ENCODE measurements around the gene ZNRF3.

Gene ZNRF3

GRCh38 chr22:28962042-28962554 is 78.7 kb downstream of the ZNRF3 start:
- TF ChIP-seq CTCF (conservative IDR thresholded peaks at IDR 0.05; ENCODE audit: low read depth) = no peak
- ChIA-PET POLR2A (ENCODE audit: low non-redundant PET) (no interaction called here), CTCF (no interaction called here)
- no peak for DNase-seq (ENCODE audit: low spot score)
- H3K27ac ChIP-seq = no peak overlapping the region

DNA sequence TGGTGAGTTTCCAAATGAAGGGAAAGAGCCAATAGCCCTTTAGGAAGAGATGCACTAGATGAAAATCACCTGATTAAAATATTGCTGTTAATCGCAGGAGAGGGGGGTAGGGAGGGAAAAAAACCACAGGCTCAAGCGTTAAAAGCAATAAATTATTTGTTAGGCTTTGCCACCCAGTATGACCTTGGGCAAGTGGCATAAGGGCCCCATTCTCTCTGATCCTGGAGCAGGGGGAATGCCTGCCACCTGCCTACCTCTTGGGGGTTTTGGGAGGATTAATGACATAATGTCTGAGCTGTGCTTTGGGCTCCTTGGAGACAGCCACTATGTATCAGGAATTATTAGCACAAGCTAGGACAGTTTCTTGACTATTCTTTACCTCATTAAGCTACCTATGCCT is 80.0 kb downstream of the ZNRF3 start:
- DNase-seq (ENCODE audit: low spot score) = no peak
- H3K27ac ChIP-seq = no peak overlapping the region
- CTCF ChIA-PET = no interaction called here
- POLR2A ChIA-PET (ENCODE audit: low non-redundant PET) = no interaction called here
- TF ChIP-seq CTCF (conservative IDR thresholded peaks at IDR 0.05; ENCODE audit: low read depth) = no peak

DNA sequence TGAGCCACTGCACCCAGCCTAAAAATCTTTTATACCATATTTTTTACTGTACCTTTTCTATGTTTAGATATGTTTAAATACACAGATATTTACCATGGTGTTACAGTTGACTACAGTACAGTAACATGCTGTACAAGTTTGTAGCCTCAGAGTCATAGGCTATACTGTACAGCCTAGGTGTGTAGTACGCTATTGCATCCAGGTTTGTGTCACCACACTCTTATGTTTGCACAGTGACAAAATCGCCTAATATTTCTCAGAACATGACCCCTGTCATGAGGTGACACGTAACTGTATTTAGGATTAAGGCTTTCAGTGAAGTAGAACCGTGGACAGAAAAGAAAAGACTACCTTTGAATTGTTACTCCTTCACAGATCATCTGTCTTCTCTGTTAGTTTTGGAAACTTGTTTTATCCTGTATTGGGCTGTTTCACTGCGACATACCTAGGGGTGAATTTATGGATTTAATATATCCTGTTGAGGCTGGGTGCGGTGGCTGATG is 83.8 kb downstream of the ZNRF3 start:
- ChIA-PET POLR2A (ENCODE audit: low non-redundant PET) (no interaction called here), CTCF (no interaction called here)
- no peak overlapping the region for H3K27ac ChIP-seq
- no peak for TF ChIP-seq CTCF (conservative IDR thresholded peaks at IDR 0.05; ENCODE audit: low read depth)
- DNase-seq (ENCODE audit: low spot score) = no peak

- POLR2A ChIA-PET (ENCODE audit: low non-redundant PET) = no interaction called here
- TF ChIP-seq CTCF (conservative IDR thresholded peaks at IDR 0.05; ENCODE audit: low read depth) = no peak
- no peak for DNase-seq (ENCODE audit: low spot score)
- CTCF ChIA-PET = no interaction called here
- H3K27ac ChIP-seq = no peak overlapping the region
Measured at GRCh38 chr22:28967969-28968368, 84.6 kb downstream of the ZNRF3 start.

DNA sequence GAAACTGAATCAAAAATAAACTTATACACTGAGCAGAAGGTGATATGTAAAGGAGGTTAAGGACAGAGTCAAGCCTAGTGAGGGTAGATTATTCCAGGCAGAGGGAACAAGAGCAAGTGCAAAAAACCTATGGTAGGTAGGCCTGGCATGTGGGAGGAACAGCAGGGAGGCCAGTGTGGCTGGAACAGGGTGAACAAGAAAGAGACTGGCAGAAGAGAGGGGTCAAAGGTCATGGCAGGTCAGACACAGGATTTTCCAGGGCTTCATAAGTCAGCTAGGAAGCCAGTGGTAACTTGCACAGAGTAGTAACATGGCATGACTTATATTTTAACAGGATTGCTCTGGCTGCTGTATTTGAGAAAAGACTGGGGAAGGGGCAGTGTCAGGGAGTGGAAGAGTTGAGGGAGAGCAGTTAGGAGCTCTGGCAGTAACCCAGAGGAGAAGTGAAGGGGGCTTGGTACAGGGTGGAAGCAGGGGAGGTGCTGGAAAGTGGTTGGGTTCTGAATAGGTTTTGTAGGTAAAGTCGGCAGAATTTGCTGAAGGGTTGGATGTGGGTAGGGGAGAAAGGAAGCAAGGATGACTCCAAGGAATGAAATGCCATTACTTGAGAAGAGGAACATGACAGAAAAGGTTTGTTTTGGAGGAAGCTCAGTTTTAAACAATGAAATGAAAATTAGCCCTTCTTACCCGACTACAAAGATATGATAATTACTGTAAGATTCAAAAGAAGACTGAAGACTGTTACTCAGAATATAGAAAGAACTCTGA is 86.2 kb downstream of the ZNRF3 start:
- DNase-seq (ENCODE audit: low spot score) = no peak
- POLR2A ChIA-PET (ENCODE audit: low non-redundant PET) = no interaction called here
- no peak for TF ChIP-seq CTCF (conservative IDR thresholded peaks at IDR 0.05; ENCODE audit: low read depth)
- H3K27ac ChIP-seq = no peak overlapping the region
- CTCF ChIA-PET = interaction anchor here (0.6 kb wide), 2 partner anchors 84 to 185 kb away, joined by 3 to 4 read pairs; no protein-coding TSS in a partner anchor

DNA sequence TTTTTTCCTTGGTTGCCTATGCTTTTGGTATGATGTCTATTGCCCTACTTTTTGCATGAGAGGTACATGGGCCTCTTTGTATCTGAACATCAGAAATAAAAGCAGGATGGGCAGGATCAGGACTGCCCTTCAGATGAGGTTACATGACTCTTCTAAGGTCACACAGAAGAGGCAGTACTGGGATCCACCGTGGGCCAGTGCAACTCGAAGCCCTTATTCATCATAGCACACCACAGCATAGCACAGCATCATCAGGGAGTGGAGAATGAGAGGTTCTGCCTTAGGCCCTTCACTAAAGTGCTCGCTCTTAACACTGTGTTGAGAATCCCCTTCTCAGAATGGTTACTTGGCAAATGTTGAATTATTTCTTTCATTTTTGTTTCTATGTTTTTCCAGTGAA is 90.0 kb downstream of the ZNRF3 start:
- POLR2A ChIA-PET (ENCODE audit: low non-redundant PET) = no interaction called here
- no peak for TF ChIP-seq CTCF (conservative IDR thresholded peaks at IDR 0.05; ENCODE audit: low read depth)

More for the DNA sequence above, 90.0 kb downstream of the ZNRF3 start:
- CTCF ChIA-PET = interaction anchor here (0.6 kb wide), 1 partner anchor 181 kb away, joined by 4 read pairs; no protein-coding TSS in a partner anchor
- no peak overlapping the region for H3K27ac ChIP-seq
- no peak for DNase-seq (ENCODE audit: low spot score)
